Measurements from ENCODE around the gene ADGRB2.

Gene ADGRB2

DNA sequence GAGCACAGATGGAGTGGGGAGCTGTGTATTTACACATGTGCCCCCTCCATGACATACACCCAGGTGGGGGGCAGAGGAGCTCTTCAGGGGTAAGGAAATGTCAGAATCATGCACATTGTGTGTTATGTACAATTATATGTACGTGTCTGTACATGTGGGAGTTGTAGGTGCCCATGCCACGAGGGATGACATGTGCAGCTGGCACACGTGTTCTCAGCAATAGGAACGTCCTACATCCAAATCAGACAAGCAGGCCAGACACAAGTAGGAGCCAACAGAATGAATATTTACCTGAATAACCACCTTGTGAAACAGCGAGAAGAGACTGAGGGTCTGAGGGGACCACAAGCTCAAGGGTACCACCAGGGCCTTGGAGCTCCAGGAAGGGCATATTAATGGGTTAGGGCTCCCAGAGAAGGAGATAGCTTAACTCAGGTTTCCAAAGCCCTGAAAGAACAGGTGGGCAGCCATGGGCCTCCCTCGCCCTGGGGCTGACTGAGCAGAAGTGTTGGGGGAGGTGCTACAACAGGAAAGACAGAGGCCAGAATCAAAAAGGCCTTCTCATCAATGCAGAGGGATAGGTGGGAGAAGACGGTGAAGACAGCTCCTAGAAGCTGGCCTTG, 63.6 kb downstream of the ADGRB2 start:
- Histone ChIP-seq H3K4me1 (ENCODE audit: control insufficient read depth, insufficient read depth, low read length) (peaks cover 50% of the 10 kb centered on the region), H3K36me3 (ENCODE audit: control insufficient read depth, insufficient read depth, low read length) (peaks cover 7% of the 10 kb centered on the region), H3K9ac (ENCODE audit: low read length) (no peak overlapping the region)

GRCh38 chr1:31699341-31699891, 64.7 kb downstream of the ADGRB2 start:
- no peak overlapping the region for H3K4me3 ChIP-seq (ENCODE audit: low read length)
- peaks cover 48% of the 10 kb centered on the region for H3K4me1 ChIP-seq (ENCODE audit: control insufficient read depth, insufficient read depth, low read length)
- peak overlapping the region; percentile 87 for H3K27ac ChIP-seq (ENCODE audit: low read depth, low read length)
- no peak overlapping the region for H3K9ac ChIP-seq (ENCODE audit: low read length)
- peaks cover 2% of the 10 kb centered on the region for H3K27me3 ChIP-seq (ENCODE audit: control insufficient read depth, insufficient read depth, low read length)
- peaks cover 7% of the 10 kb centered on the region for H3K36me3 ChIP-seq (ENCODE audit: control insufficient read depth, insufficient read depth, low read length)

More for the DNA sequence above, 63.6 kb downstream of the ADGRB2 start:
- Histone ChIP-seq H3K27me3 (ENCODE audit: control insufficient read depth, insufficient read depth, low read length) (peaks cover 2% of the 10 kb centered on the region), H3K27ac (ENCODE audit: low read depth, low read length) (peak overlapping the region; percentile 87), H3K4me3 (ENCODE audit: low read length) (peak overlapping the region; percentile 41)

DNA sequence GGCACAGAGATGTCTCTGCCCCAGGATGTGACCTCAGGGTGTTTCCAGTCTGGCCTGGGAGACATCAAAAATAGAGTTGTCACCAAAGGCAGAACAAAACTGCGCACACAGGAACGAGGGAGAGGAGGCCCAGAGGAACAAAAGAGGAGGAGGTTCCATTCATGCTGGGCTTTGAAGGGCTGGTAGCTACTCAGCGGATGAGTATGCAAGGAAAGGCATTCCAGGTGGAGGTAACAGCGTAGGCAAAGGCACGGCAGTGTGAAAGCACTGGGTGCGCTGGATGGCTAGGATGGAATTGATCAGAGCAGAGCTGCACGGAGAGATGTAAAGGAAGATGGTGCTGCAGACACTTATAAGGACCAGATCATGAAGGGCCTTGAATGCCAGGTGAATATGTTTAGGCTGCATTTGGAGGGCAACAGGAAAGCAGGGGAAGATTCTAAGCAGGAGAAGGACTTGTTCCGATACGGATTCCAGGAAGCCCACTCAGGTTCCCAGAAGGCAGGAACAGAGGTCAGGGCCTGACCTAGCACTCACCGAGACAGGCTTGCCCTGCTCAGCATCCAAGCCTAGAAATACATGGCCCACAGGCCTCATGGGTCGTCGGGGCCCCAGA, 66.7 kb downstream of the ADGRB2 start:
- H3K27ac ChIP-seq (ENCODE audit: low read depth, low read length): no peak overlapping the region
- H3K4me3 ChIP-seq (ENCODE audit: low read length): no peak overlapping the region
- no peak overlapping the region for H3K9ac ChIP-seq (ENCODE audit: low read length)
- peaks cover 2% of the 10 kb centered on the region for H3K27me3 ChIP-seq (ENCODE audit: control insufficient read depth, insufficient read depth, low read length)
- H3K4me1 ChIP-seq (ENCODE audit: control insufficient read depth, insufficient read depth, low read length): peaks cover 36% of the 10 kb centered on the region
- peaks cover 7% of the 10 kb centered on the region for H3K36me3 ChIP-seq (ENCODE audit: control insufficient read depth, insufficient read depth, low read length)

DNA sequence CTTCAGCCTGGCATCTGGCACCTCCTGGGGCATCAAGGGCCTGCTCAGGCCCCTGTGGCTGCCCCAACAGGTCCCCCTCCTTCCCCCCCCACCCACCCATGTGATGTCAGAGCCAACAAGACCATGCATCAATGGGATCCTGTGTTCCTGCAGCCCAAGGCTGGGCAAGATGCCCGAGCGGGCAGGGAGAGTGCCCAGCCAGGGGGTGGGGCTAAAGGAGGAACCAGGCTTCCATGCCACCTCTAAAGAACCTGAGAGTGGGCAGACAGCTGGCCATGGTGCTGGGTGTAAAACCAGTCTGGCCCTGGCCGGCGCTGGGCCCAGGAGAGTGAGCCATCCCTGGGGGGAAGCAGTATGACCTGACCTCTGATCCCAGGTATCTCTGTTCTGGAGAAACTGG, 67.9 kb downstream of the ADGRB2 start:
- Histone ChIP-seq H3K4me3 (ENCODE audit: low read length) (no peak overlapping the region), H3K27me3 (ENCODE audit: control insufficient read depth, insufficient read depth, low read length) (peaks cover 2% of the 10 kb centered on the region), H3K9ac (ENCODE audit: low read length) (no peak overlapping the region), H3K36me3 (ENCODE audit: control insufficient read depth, insufficient read depth, low read length) (peaks cover 7% of the 10 kb centered on the region), H3K27ac (ENCODE audit: low read depth, low read length) (peak overlapping the region; percentile 7), H3K4me1 (ENCODE audit: control insufficient read depth, insufficient read depth, low read length) (peaks cover 24% of the 10 kb centered on the region)

DNA sequence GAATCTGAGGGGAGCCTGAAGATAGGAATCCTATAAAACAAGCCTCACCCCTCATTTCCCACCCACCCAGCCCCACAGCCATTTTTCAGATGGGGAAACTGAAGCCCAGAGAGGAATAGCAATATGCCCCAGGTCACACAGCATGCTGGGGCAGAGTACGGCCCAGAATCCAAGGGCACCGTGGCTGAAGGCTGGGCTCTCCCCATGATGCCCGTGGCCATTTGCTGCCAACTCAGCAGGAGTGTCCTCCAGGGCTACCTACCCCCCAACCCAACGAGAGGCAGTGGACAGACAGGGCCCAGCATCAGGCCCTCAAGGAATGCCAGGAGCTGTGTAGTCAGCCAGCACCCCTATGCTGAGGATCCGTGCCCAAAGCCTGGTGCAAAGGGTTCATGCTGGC, 68.8 kb downstream of the ADGRB2 start:
- H3K4me3 ChIP-seq (ENCODE audit: low read length): no peak overlapping the region
- peak overlapping the region; percentile 7 for H3K27ac ChIP-seq (ENCODE audit: low read depth, low read length)
- peaks cover 2% of the 10 kb centered on the region for H3K27me3 ChIP-seq (ENCODE audit: control insufficient read depth, insufficient read depth, low read length)
- H3K36me3 ChIP-seq (ENCODE audit: control insufficient read depth, insufficient read depth, low read length): peaks cover 7% of the 10 kb centered on the region
- H3K9ac ChIP-seq (ENCODE audit: low read length): no peak overlapping the region
- H3K4me1 ChIP-seq (ENCODE audit: control insufficient read depth, insufficient read depth, low read length): peaks cover 15% of the 10 kb centered on the region

DNA sequence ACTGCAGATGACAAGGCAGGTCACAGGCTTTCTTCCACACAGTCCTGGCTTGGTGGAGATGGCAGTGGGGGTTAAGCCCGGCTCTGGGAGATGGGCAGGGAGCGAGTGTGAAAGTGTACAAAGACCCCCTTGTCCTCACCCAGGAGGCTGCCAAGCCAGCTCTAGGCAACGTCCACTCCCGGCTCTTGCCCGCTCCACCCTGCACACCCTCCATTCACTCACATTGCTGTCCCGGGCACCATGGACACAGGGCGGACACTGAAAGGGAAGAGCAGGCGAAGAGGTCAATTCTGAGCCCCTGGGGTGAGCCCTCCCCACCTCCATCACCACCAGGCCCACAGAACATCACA, 69.2 kb downstream of the ADGRB2 start:
- Histone ChIP-seq H3K27ac (ENCODE audit: low read depth, low read length) (no peak overlapping the region), H3K9ac (ENCODE audit: low read length) (no peak overlapping the region), H3K27me3 (ENCODE audit: control insufficient read depth, insufficient read depth, low read length) (peaks cover 2% of the 10 kb centered on the region), H3K4me3 (ENCODE audit: low read length) (no peak overlapping the region), H3K36me3 (ENCODE audit: control insufficient read depth, insufficient read depth, low read length) (peaks cover 7% of the 10 kb centered on the region), H3K4me1 (ENCODE audit: control insufficient read depth, insufficient read depth, low read length) (peaks cover 11% of the 10 kb centered on the region)

- H3K36me3 ChIP-seq (ENCODE audit: control insufficient read depth, insufficient read depth, low read length): peaks cover 7% of the 10 kb centered on the region
- H3K4me1 ChIP-seq (ENCODE audit: control insufficient read depth, insufficient read depth, low read length): peaks cover 7% of the 10 kb centered on the region
- no peak overlapping the region for H3K9ac ChIP-seq (ENCODE audit: low read length)
These were observed 69.8 kb downstream of the ADGRB2 start for GRCh38 chr1:31694069-31694963.

GRCh38 chr1:31693231-31693630, 70.9 kb downstream of the ADGRB2 start:
- Histone ChIP-seq H3K9ac (ENCODE audit: low read length) (no peak overlapping the region), H3K36me3 (ENCODE audit: control insufficient read depth, insufficient read depth, low read length) (peaks cover 4% of the 10 kb centered on the region), H3K4me1 (ENCODE audit: control insufficient read depth, insufficient read depth, low read length) (peaks cover 13% of the 10 kb centered on the region), H3K27ac (ENCODE audit: low read depth, low read length) (no peak overlapping the region), H3K27me3 (ENCODE audit: control insufficient read depth, insufficient read depth, low read length) (no peaks in the 10 kb centered on the region), H3K4me3 (ENCODE audit: low read length) (no peak overlapping the region)

More at GRCh38 chr1:31694069-31694963, 69.8 kb downstream of the ADGRB2 start:
- Histone ChIP-seq H3K27ac (ENCODE audit: low read depth, low read length) (no peak overlapping the region), H3K4me3 (ENCODE audit: low read length) (no peak overlapping the region), H3K27me3 (ENCODE audit: control insufficient read depth, insufficient read depth, low read length) (no peaks in the 10 kb centered on the region)

DNA sequence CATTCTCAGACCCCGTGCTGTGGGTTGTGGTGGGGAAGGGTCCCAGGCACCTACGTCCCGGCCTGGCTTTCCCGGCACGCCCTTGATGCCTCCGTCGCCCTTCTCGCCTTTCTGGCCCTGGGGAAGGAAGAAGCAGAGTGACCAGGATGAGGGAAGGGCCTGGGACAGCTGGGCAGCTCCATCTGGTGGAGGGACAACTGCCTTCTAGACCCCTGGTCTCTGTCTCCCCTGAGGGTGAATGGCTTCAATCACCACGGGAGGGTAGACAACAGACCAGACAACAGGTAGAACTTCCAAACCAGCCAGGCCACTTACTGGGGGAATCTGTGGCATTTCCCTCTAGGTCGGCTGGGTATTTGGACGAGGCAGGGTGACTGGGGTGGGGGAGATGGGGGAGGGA, 72.2 kb downstream of the ADGRB2 start:
- H3K27ac ChIP-seq (ENCODE audit: low read depth, low read length): no peak overlapping the region
- H3K9ac ChIP-seq (ENCODE audit: low read length): no peak overlapping the region
- H3K4me1 ChIP-seq (ENCODE audit: control insufficient read depth, insufficient read depth, low read length): peaks cover 19% of the 10 kb centered on the region
- H3K4me3 ChIP-seq (ENCODE audit: low read length): no peak overlapping the region
- no peaks in the 10 kb centered on the region for H3K27me3 ChIP-seq (ENCODE audit: control insufficient read depth, insufficient read depth, low read length)
- H3K36me3 ChIP-seq (ENCODE audit: control insufficient read depth, insufficient read depth, low read length): no peaks in the 10 kb centered on the region

DNA sequence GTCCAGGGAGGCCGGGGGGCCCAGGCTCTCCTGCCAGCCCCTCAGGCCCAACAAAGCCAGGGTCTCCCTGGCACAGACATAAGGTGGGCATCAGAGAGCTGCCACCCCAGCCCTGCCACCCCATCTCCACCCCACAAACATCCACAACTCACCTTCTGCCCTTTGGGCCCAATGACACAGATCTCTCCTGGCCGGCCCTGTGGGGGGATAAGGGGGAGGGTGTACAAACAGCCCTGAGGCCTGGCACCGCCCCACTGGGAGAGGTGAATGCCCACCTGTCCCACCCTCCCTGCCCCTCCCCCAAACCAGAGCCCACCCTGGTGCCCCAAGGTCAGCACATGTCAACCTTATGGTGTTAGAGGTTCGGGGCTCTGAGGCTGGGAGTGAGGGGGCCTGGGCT, 72.7 kb downstream of the ADGRB2 start:
- no peak overlapping the region for H3K9ac ChIP-seq (ENCODE audit: low read length)
- H3K4me1 ChIP-seq (ENCODE audit: control insufficient read depth, insufficient read depth, low read length): peaks cover 18% of the 10 kb centered on the region
- no peak overlapping the region for H3K4me3 ChIP-seq (ENCODE audit: low read length)
- no peaks in the 10 kb centered on the region for H3K27me3 ChIP-seq (ENCODE audit: control insufficient read depth, insufficient read depth, low read length)
- H3K36me3 ChIP-seq (ENCODE audit: control insufficient read depth, insufficient read depth, low read length): no peaks in the 10 kb centered on the region
- no peak overlapping the region for H3K27ac ChIP-seq (ENCODE audit: low read depth, low read length)

DNA sequence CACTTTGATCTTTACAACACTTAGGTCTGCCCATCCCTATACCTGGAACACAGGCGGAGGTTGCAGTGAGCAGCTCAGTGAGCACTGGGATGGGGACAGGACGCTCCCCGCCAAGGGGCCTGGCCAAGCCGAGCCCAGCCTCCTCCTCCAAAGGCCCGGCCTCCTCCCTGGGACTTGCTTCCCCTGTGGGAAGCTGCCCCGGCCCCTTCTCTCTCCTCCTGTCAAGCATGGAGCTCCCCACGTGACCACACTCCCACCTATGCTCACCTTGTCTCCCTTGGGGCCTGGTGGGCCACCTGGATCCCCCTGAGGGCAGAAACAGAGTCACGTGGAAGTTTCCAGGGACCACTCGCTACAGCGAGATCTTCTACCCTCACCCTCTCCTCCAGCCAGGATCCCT, 73.2 kb downstream of the ADGRB2 start:
- H3K9ac ChIP-seq (ENCODE audit: low read length): no peak overlapping the region
- no peak overlapping the region for H3K4me3 ChIP-seq (ENCODE audit: low read length)
- no peak overlapping the region for H3K27ac ChIP-seq (ENCODE audit: low read depth, low read length)
- peaks cover 1% of the 10 kb centered on the region for H3K36me3 ChIP-seq (ENCODE audit: control insufficient read depth, insufficient read depth, low read length)
- no peaks in the 10 kb centered on the region for H3K27me3 ChIP-seq (ENCODE audit: control insufficient read depth, insufficient read depth, low read length)
- peaks cover 18% of the 10 kb centered on the region for H3K4me1 ChIP-seq (ENCODE audit: control insufficient read depth, insufficient read depth, low read length)

DNA sequence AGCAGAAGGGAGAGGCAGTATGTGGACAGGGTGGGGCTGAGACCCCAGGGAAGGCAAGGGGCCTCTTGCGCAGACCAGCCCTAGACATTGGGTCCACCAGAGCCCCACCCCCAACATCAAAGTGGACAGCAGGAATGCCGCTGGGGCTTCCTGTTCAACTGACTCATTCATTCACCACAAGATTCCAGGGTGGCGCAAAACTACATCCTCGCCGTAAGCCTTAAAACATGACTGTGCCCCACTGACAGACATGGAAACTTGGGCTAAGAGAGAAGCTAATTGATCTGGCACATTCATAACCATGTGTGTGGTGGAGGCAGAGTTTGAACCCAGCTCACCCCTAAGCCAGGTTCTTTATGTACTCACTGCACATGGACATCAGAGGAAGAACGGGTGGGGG, 74.3 kb downstream of the ADGRB2 start:
- Histone ChIP-seq H3K36me3 (ENCODE audit: control insufficient read depth, insufficient read depth, low read length) (peaks cover 4% of the 10 kb centered on the region), H3K4me3 (ENCODE audit: low read length) (no peak overlapping the region), H3K9ac (ENCODE audit: low read length) (no peak overlapping the region), H3K4me1 (ENCODE audit: control insufficient read depth, insufficient read depth, low read length) (peaks cover 15% of the 10 kb centered on the region), H3K27me3 (ENCODE audit: control insufficient read depth, insufficient read depth, low read length) (no peaks in the 10 kb centered on the region), H3K27ac (ENCODE audit: low read depth, low read length) (no peak overlapping the region)

All from rectal smooth muscle tissue (tissue), 1 donor.